ENCODE data around the gene USP30. TPM values are rescaled to one million over a fixed set of nuclear protein-coding genes. Genes with fewer than 3 reads are reported as not detected.

USP30 gene
- total RNA-seq, 1 experiment from 2014 or later = 6.9 TPM

DNA sequence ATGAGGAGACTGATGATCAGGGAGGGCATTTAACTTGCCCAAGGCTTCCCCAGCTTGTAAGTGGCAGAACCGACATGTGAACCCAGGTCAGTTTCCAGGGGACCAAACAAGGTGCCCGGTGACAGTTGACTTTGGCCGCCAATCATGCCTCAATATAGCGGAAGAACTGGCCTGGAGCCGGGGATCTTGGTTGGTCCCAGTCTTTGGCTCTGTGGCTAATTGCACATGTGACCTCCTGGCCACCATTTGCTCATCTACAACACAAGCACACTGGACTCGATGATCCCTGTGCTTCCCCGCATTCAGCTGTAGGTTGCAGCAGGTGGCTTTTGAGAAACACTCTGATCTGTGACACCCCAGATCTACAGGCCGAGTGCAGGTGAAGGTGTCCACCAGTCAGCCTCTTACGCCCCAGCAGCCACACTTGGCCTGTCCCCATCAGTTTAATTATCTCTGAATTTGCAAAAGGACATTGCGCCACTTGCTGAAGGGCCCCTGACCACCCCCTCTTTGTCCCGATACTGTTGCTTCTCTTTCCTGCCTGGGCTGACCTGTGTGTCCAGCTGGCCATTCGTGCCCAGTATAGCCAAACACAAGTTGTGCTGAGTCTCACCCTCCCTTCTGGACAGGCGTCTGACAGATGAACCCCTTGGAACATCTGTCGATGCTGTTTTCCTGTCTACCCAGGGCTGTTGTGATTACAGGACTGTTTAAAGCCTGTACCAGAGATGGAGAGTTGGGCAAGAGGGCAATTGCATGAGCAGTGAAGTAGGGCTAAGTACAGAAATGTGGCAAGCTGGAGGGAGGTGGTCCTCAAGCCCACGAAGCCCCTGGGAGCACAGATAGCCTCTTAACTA, 78.1 kb downstream of the USP30 start (continued):
- TF ChIP-seq, protein P1, sequence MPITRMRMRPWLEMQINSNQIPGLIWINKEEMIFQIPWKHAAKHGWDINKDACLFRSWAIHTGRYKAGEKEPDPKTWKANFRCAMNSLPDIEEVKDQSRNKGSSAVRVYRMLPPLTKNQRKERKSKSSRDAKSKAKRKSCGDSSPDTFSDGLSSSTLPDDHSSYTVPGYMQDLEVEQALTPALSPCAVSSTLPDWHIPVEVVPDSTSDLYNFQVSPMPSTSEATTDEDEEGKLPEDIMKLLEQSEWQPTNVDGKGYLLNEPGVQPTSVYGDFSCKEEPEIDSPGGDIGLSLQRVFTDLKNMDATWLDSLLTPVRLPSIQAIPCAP (CRISPR knock-in tag; IDR thresholded peaks at IDR 0.05) = no peak
- no peak for TF ChIP-seq RORB (CRISPR knock-in tag; IDR thresholded peaks at IDR 0.05)
- TF ChIP-seq, protein P2, sequence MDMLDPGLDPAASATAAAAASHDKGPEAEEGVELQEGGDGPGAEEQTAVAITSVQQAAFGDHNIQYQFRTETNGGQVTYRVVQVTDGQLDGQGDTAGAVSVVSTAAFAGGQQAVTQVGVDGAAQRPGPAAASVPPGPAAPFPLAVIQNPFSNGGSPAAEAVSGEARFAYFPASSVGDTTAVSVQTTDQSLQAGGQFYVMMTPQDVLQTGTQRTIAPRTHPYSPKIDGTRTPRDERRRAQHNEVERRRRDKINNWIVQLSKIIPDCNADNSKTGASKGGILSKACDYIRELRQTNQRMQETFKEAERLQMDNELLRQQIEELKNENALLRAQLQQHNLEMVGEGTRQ (CRISPR knock-in tag; IDR thresholded peaks at IDR 0.05) = no peak
- TF ChIP-seq, protein P3, sequence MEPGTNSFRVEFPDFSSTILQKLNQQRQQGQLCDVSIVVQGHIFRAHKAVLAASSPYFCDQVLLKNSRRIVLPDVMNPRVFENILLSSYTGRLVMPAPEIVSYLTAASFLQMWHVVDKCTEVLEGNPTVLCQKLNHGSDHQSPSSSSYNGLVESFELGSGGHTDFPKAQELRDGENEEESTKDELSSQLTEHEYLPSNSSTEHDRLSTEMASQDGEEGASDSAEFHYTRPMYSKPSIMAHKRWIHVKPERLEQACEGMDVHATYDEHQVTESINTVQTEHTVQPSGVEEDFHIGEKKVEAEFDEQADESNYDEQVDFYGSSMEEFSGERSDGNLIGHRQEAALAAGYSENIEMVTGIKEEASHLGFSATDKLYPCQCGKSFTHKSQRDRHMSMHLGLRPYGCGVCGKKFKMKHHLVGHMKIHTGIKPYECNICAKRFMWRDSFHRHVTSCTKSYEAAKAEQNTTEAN (CRISPR knock-in tag; IDR thresholded peaks at IDR 0.05) = no peak

DNA sequence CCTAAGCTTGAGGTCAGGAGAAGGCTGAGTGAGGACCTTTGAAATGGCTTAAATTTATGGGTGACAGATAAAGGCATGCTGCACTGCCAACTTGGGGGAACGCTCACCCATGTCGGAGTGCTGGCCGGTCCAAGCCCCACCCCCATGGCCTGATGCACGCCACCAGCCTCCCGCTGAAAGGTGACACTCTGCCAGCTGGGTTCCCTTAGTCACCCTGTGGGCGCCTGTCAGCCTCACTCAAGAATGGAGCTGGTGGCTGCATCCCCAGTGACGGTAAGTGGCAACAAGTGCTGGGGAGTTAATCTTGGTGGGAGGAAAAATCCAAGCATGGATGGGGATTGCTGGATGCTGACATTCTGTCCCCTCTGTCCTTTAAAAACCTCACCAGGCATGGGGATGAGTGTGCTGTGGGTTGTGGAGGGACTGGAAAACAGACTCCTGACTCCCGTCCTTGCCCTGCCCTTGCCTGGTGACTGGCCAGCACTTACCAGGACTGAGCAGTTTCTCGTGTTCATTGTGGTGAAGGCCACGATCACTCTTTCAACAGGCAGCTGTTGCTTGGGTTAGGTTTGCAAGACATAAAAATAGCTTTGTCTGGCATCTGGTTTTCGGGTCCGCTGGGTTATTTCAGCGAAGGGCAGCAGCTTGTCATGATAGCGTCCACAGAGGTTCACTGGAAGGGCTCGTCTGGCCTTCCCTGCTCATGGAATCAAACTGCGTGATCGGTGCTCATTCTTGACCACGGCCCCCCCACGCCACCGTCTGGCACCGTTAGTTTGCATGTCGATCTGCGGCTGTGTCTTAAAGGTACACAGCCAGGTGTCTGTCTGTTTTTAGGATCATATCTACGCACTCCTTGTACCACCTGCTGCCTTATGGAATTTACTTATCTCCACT, 79.0 kb downstream of the USP30 start:
- Mint-ChIP-seq H3K4me1 (peaks cover 2% of the 10 kb centered on the region; the same call in 1 of the 2 replicates), H3K36me3 (no peaks in the 10 kb centered on the region), H3K9me3 (peaks cover 9% of the 10 kb centered on the region), H3K4me3 (no peak overlapping the region), H3K27ac (no peak overlapping the region), H3K27me3 (ENCODE audit: low read depth) (no peaks in the 10 kb centered on the region)
- TF ChIP-seq, protein P3 (CRISPR knock-in tag; IDR thresholded peaks at IDR 0.05) = no peak
- TF ChIP-seq, protein P4, sequence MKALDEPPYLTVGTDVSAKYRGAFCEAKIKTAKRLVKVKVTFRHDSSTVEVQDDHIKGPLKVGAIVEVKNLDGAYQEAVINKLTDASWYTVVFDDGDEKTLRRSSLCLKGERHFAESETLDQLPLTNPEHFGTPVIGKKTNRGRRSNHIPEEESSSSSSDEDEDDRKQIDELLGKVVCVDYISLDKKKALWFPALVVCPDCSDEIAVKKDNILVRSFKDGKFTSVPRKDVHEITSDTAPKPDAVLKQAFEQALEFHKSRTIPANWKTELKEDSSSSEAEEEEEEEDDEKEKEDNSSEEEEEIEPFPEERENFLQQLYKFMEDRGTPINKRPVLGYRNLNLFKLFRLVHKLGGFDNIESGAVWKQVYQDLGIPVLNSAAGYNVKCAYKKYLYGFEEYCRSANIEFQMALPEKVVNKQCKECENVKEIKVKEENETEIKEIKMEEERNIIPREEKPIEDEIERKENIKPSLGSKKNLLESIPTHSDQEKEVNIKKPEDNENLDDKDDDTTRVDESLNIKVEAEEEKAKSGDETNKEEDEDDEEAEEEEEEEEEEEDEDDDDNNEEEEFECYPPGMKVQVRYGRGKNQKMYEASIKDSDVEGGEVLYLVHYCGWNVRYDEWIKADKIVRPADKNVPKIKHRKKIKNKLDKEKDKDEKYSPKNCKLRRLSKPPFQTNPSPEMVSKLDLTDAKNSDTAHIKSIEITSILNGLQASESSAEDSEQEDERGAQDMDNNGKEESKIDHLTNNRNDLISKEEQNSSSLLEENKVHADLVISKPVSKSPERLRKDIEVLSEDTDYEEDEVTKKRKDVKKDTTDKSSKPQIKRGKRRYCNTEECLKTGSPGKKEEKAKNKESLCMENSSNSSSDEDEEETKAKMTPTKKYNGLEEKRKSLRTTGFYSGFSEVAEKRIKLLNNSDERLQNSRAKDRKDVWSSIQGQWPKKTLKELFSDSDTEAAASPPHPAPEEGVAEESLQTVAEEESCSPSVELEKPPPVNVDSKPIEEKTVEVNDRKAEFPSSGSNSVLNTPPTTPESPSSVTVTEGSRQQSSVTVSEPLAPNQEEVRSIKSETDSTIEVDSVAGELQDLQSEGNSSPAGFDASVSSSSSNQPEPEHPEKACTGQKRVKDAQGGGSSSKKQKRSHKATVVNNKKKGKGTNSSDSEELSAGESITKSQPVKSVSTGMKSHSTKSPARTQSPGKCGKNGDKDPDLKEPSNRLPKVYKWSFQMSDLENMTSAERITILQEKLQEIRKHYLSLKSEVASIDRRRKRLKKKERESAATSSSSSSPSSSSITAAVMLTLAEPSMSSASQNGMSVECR (CRISPR knock-in tag; IDR thresholded peaks at IDR 0.05; ENCODE audit: borderline replicate concordance) = no peak
- TF ChIP-seq, protein P2 (CRISPR knock-in tag; IDR thresholded peaks at IDR 0.05) = no peak
- TF ChIP-seq ZNF121 (CRISPR knock-in tag; IDR thresholded peaks at IDR 0.05) = no peak
- TF ChIP-seq SMAD3 (CRISPR knock-in tag; IDR thresholded peaks at IDR 0.05; ENCODE audit: borderline replicate concordance) = no peak
- TF ChIP-seq TEAD1 (CRISPR knock-in tag; IDR thresholded peaks at IDR 0.05) = no peak
- no peak for TF ChIP-seq HMGA2 (CRISPR knock-in tag; IDR thresholded peaks at IDR 0.05)
- no peak for TF ChIP-seq FOXP1 (CRISPR knock-in tag; IDR thresholded peaks at IDR 0.05; ENCODE audit: borderline replicate concordance)
- TF ChIP-seq, protein P5, sequence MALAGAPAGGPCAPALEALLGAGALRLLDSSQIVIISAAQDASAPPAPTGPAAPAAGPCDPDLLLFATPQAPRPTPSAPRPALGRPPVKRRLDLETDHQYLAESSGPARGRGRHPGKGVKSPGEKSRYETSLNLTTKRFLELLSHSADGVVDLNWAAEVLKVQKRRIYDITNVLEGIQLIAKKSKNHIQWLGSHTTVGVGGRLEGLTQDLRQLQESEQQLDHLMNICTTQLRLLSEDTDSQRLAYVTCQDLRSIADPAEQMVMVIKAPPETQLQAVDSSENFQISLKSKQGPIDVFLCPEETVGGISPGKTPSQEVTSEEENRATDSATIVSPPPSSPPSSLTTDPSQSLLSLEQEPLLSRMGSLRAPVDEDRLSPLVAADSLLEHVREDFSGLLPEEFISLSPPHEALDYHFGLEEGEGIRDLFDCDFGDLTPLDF (CRISPR knock-in tag; IDR thresholded peaks at IDR 0.05) = no peak
- TF ChIP-seq EMX1 (CRISPR knock-in tag; IDR thresholded peaks at IDR 0.05) = no peak
- TF ChIP-seq TCF7 (CRISPR knock-in tag; IDR thresholded peaks at IDR 0.05; ENCODE audit: low read depth) = no peak
- ATAC-seq (peak; percentile 24), DNase-seq (ENCODE audit: low spot score) (no peak)
- POLR2A ChIA-PET = no interaction called here
- CTCF ChIA-PET = interaction anchor here (0.5 to 1.3 kb wide), 6 partner anchors 12 to 263 kb away, joined by 3 to 8 read pairs (median 4); partner anchors contain the start of gene FOXN4

All from WTC11 (cell line).